ENCODE results near the gene ZNF579. TPM values are rescaled to one million over a fixed set of nuclear protein-coding genes. Genes with fewer than 3 reads are reported as not detected.
A peak's percentile ranks its signal among the peaks of the same experiment; 100 is the strongest.

Gene ZNF579
- total and polyA plus RNA-seq, 2 of the 13 experiments (the other 11 are each of a cell fraction or from before 2014, with no cell fraction given), result 2.1 to 2.9 TPM

GRCh38 chr19:55601084-55601483 is 20.4 kb upstream of the ZNF579 start:
- no peak for FAIRE-seq
- intact Hi-C loops (cut with micrococcal nuclease; ENCODE audit: unreplicated experiment), result loop anchor here (2.0 to 10.0 kb wide), 2 partner anchors 14 to 46 kb away; no protein-coding TSS in a partner anchor
- no peaks in the 10 kb centered on the region for H3K9me3 ChIP-seq (ENCODE audit: low read length)
- H3K9ac ChIP-seq (ENCODE audit: insufficient read depth, low read depth, low read length), result peak overlapping the region; percentile 75
- CTCF ChIA-PET (ENCODE audit: low intra/inter-chr PET ratio, low total read pairs), result no interaction called here
- 62% methylated on average over 4 of the region's 4 CpGs for WGBS (ENCODE audit: low lambda C conversion rate)
- peak overlapping the region; percentile 98 for H3K27ac ChIP-seq (ENCODE audit: extremely low read length, insufficient read depth, low read length)
- 0 out of 2 replicates have a peak, but pooled peaks cover 6% of the 10 kb centered on the region for H4K20me1 ChIP-seq (ENCODE audit: insufficient read depth, low read length)
- peak overlapping the region; percentile 73 to 94 (median 90) for H3K4me3 ChIP-seq (replicated peaks in 1 of 3; ENCODE audit: insufficient read depth in 1 of 3, low read depth in 2 of 3, low read length in 3 of 3)
- H3K4me2 ChIP-seq (ENCODE audit: low read depth, low read length), result peak overlapping the region; percentile 88
- H3K4me1 ChIP-seq (ENCODE audit: insufficient read depth, low read length), result peaks cover 42% of the 10 kb centered on the region
- peaks cover 4 to 15% of the 10 kb centered on the region in 2 experiments; a peak in 4 of 5 replicates for H3K36me3 ChIP-seq (replicated peaks in 1 of 2; ENCODE audit: control insufficient read depth in 1 of 2, insufficient read depth in 2 of 2, low read length in 2 of 2)
- no TSS peak for BruUV-seq (replicated peaks)
- POLR2A ChIA-PET, result interaction anchor here (1.1 to 4.9 kb wide), 5 partner anchors 16 to 345 kb away, joined by 3 to 66 read pairs (median 19); partner anchors contain the start of genes ZNF579 and ZNF784
- in situ Hi-C loops (cut with HindIII; ENCODE audit: extremely low pct_ligation_motif_present, low pct_unique_long_range_greater_than_20kb), result no loop called here
- no peak overlapping the region for H2AFZ ChIP-seq (ENCODE audit: low read length)
- ATAC-seq, result no peak
- no peak for DNase-seq (ENCODE audit: low spot score)
- H3K27me3 ChIP-seq (ENCODE audit: control insufficient read depth in 1 of 2, insufficient read depth in 2 of 2, low read length in 2 of 2), result no peaks in the 10 kb centered on the region; a peak in 1 of 5 replicates
- H3K79me2 ChIP-seq (ENCODE audit: insufficient read depth, low read length), result peaks cover 2% of the 10 kb centered on the region
- TF ChIP-seq CREB1 (IDR thresholded peaks at IDR 0.05) (no peak), CREB1 (CRISPR knock-in tag; IDR thresholded peaks at IDR 0.05) (no peak), FIP1L1 (IDR thresholded peaks at IDR 0.05; ENCODE audit: borderline replicate concordance, insufficient read depth, low read depth, low read length) (no peak), ZFP36L1 (CRISPR knock-in tag; IDR thresholded peaks at IDR 0.05) (no peak), AHR (CRISPR knock-in tag; IDR thresholded peaks at IDR 0.05) (no peak), ZNF788 (CRISPR knock-in tag; IDR thresholded peaks at IDR 0.05; ENCODE audit: borderline replicate concordance) (no peak), GABPB1 (CRISPR knock-in tag; IDR thresholded peaks at IDR 0.05) (no peak), SRSF4 (IDR thresholded peaks at IDR 0.05; ENCODE audit: low read depth, low read length, poor library complexity, severe bottlenecking) (no peak), ZNF484 (CRISPR knock-in tag; IDR thresholded peaks at IDR 0.05; ENCODE audit: borderline replicate concordance, low read depth) (no peak), ZNF33A (CRISPR knock-in tag; IDR thresholded peaks at IDR 0.05; ENCODE audit: borderline replicate concordance) (no peak), KLF15 (CRISPR knock-in tag; IDR thresholded peaks at IDR 0.05; ENCODE audit: borderline replicate concordance) (no peak), POLR2A (IDR thresholded peaks at IDR 0.05; ENCODE audit: insufficient read depth in 1 of 2, low read depth in 2 of 2, low read length in 2 of 2) (no peak), BCL6 (CRISPR knock-in tag; IDR thresholded peaks at IDR 0.05) (no peak), ZNF713 (CRISPR knock-in tag; IDR thresholded peaks at IDR 0.05) (no peak), ZMYM3 (CRISPR knock-in tag; IDR thresholded peaks at IDR 0.05) (peak; percentile 83), ATAD3A (CRISPR knock-in tag; IDR thresholded peaks at IDR 0.05) (no peak), KLF11 (CRISPR knock-in tag; IDR thresholded peaks at IDR 0.05) (0 out of 2 replicates have a peak, but pooled peaks have one; percentile 16), ZNF629 (CRISPR knock-in tag; conservative IDR thresholded peaks at IDR 0.05) (peak; percentile 89), ZNF563 (CRISPR knock-in tag; IDR thresholded peaks at IDR 0.05) (no peak), ZNF768 (CRISPR knock-in tag; IDR thresholded peaks at IDR 0.05) (no peak), ZNF501 (CRISPR knock-in tag; IDR thresholded peaks at IDR 0.05) (peak; percentile 40; the same call in 1 of the 2 replicates), SUZ12 (IDR thresholded peaks at IDR 0.05; ENCODE audit: low read depth, low read length) (no peak)
- TF ChIP-seq, protein P1, sequence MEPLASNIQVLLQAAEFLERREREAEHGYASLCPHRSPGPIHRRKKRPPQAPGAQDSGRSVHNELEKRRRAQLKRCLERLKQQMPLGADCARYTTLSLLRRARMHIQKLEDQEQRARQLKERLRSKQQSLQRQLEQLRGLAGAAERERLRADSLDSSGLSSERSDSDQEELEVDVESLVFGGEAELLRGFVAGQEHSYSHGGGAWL (CRISPR knock-in tag; IDR thresholded peaks at IDR 0.05), result no peak
- TF ChIP-seq, protein P2, sequence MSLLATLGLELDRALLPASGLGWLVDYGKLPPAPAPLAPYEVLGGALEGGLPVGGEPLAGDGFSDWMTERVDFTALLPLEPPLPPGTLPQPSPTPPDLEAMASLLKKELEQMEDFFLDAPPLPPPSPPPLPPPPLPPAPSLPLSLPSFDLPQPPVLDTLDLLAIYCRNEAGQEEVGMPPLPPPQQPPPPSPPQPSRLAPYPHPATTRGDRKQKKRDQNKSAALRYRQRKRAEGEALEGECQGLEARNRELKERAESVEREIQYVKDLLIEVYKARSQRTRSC (CRISPR knock-in tag; IDR thresholded peaks at IDR 0.05; ENCODE audit: low read depth), result no peak
- TF ChIP-seq, protein P3, sequence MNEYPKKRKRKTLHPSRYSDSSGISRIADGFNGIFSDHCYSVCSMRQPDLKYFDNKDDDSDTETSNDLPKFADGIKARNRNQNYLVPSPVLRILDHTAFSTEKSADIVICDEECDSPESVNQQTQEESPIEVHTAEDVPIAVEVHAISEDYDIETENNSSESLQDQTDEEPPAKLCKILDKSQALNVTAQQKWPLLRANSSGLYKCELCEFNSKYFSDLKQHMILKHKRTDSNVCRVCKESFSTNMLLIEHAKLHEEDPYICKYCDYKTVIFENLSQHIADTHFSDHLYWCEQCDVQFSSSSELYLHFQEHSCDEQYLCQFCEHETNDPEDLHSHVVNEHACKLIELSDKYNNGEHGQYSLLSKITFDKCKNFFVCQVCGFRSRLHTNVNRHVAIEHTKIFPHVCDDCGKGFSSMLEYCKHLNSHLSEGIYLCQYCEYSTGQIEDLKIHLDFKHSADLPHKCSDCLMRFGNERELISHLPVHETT (CRISPR knock-in tag; conservative IDR thresholded peaks at IDR 0.05), result no peak
- TF ChIP-seq, protein P4, sequence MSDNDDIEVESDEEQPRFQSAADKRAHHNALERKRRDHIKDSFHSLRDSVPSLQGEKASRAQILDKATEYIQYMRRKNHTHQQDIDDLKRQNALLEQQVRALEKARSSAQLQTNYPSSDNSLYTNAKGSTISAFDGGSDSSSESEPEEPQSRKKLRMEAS (IDR thresholded peaks at IDR 0.05), result no peak
